SH-SY5Y (cell line): ENCODE results near the gene CTIF.

Experiments used
- GATA2 ChIP-seq: IDR thresholded peaks from 2 replicates; pipeline ENCODE4 v1.6.1; 2011; ENCODE audit warnings: mild to moderate bottlenecking, low read depth, low read length
- GATA3 ChIP-seq: IDR thresholded peaks from 2 replicates; pipeline ENCODE4 v1.6.1; 2011; ENCODE audit warnings: low read depth, mild to moderate bottlenecking, low read length, moderate library complexity

Gene CTIF

DNA sequence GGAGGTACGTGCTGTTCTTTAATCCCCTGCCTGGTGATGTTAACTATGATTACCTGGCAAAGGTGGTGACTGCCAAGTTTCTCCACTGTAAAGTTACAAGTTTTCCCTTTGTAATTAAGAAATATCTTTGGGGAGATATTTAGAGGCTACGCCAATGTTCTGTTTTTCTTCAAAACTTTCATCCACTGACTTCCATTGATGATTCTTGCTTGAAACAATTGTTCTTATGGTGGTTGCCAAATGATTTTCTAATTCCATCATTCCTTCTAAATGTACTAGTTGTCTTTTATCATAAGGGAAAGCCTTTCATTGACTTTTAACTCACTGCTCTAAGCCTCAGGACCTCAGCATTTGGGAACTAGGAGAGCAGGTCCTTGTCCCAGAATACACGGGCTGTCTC lies 206.5 kb downstream of the CTIF start:
- no peak for TF ChIP-seq GATA2
- no peak for TF ChIP-seq GATA3

DNA sequence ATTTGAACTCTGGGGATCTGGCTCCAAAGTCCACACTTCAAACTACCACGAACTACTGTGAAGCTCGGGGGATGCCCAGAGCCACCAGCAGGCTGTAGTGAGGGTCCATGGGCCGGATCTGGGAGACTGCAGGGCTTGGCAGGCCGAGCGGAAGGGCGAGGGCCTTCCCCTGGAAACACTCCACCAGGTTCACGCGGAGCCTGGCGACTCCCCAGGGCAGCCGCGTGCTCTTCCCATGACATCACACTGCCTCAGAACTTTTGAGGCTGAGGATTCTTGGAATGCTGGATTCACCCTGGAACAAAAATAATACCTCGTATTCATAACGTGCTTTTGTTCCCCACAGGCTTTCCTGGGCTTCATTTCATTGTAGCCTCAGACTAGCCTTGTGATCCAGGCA lies 210.9 kb downstream of the CTIF start:
- TF ChIP-seq GATA2 (no peak), GATA3 (no peak)

DNA sequence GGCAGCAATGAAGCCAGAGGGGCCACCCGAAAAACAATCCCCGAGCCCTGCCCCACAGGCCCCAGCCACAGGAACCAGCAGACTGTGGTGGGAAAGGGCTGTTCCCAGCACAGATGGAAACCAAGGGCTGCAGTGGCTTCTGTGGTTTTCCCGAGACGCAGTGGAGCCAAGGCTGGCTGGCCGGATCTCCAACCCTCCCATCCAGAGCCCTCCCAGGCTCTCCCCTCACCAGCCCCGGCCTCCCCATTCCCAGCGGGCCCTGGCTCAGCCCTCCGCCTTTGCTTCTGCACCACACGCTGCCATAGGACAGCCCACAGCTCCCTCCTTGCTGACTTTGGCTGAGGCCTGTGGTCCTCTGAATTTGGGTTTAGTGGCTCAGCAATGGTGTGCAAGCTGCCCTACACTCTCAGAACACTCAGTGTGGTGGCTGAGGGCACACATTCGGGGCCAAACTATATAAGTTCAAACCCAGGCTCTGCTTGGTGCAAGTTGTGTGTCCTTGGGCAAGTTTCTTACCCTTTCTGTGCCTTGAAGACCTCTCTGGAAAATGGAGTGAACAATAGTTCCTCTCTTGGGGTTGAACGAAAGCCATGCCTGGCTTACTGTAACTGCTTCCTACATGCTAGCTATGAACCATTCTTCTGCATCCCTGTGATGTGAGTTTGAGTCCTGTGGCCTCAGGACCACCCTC lies 211.8 kb downstream of the CTIF start:
- TF ChIP-seq GATA3, result no peak
- TF ChIP-seq GATA2, result no peak

- TF ChIP-seq GATA2, result no peak; the same call in none of the 2 replicates
- no peak for TF ChIP-seq GATA3
These were observed 213.1 kb downstream of the CTIF start for GRCh38 chr18:48751727-48752468.

- no peak for TF ChIP-seq GATA3
- no peak; the same call in 1 of the 2 replicates for TF ChIP-seq GATA2
These were observed 213.6 kb downstream of the CTIF start for GRCh38 chr18:48752478-48752877.

GRCh38 chr18:48752928-48753327 lies 214.1 kb downstream of the CTIF start:
- TF ChIP-seq GATA2 (no peak), GATA3 (no peak)

DNA sequence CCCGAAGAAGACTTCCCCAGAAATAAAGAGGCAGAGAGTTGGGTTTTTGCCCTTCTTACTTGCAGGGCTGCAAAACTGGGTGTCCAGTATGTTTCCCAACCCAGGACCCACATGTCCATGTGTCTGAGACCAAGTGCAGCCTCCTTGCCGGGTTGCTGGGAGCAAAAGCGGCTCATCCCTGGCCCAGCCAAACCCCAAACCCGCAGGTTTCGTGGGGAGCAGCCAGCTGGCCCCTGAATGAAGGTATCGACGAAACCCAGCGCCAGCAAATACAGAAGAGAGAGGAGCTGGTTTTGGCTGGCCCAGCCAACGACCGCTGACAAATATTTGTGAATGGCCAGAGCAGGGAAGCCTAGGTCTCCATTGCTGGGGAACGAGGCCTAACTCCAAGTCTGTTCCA lies 214.9 kb downstream of the CTIF start:
- TF ChIP-seq GATA3 (no peak), GATA2 (no peak)

DNA sequence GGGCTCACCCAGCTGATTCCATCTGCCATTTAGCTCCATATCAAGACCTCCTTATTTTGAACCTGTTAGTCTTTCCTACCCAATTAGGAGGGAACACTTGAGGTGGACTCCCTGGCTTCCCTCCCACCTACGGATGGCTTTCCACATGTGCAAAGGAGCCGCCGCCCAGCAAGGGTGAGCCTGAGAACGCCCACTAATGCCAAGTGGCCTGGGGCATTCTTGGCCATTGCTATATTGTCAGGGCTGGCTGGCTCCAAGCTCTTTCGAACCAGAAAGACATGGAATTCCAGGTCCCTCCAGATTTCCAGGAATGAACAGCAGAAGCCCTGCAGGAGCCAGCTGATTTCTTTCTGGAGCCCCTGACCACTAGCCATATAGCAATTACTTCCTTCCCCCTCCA lies 215.7 kb downstream of the CTIF start:
- TF ChIP-seq GATA3 (no peak), GATA2 (no peak)

- TF ChIP-seq GATA2, result no peak
These were observed 216.2 kb downstream of the CTIF start for GRCh38 chr18:48754993-48755473.

DNA sequence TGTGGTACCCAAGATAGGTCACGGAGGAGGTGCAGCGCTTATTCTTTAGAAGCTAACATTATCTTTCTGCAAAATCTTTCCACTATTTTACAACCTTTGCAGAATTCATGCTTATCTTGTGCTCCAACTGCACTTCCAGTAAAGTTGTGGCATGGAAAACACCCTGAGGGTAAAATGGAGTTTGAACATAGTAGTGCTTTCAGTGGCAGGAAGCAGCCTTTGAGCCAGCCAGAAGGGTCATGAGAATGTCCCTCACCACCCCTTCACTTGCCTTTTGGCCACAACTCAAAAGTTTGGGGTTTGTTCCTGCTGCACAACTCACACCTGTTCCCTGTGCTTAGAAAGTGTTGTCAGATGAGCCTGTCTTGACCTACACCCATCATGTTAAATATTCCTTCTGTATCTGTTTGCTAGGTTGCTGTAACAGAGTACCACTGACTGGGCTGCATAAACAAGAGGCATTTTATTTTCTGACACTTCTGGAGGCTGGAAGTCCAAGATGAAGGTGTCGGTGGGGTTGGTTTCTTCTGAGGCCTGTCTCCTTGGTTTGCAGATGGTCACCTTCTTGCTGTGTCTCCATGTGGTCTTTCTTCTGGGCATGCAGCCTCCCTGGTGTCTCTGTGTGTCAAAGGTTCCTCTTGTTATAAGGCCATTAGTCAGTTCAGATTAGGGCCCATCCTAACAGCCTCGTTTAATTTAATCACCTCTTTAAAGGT lies 217.8 kb downstream of the CTIF start:
- TF ChIP-seq GATA3, result no peak
- no peak for TF ChIP-seq GATA2

- TF ChIP-seq GATA2 (no peak; the same call in 1 of the 2 replicates), GATA3 (no peak)
These were observed 218.5 kb downstream of the CTIF start for GRCh38 chr18:48757367-48757766.

GRCh38 chr18:48757906-48758305 lies 219.1 kb downstream of the CTIF start:
- no peak for TF ChIP-seq GATA3
- TF ChIP-seq GATA2, result no peak

- TF ChIP-seq GATA3 (no peak), GATA2 (no peak)
These were observed 222.8 kb downstream of the CTIF start for GRCh38 chr18:48761582-48761981.

DNA sequence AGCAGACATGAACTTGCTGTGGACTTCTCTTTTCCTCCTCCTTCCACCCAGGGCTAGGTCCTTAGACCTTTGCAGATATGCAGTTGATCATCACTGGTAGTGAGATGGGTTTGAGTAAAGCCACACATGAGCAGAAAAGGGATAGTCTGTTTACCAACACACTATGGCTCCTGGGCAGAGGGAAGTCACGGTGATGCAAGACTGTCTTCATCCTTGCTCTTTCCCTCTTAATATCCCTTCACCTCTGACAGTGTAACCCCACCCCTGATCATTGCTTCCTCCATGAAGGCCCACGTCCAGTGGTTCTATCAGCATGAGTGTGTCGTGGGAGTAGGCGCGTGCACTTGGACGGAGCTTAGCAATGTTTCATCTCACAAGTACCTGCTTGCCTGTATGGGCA lies 223.2 kb downstream of the CTIF start:
- TF ChIP-seq GATA3 (no peak), GATA2 (no peak)
